GM19395 (cell line): ENCODE results near the gene USP6NL.
"Not testable (repeated sequence)": the region's sequence is repeated elsewhere in the genome, so short reads cannot be mapped to it uniquely, and the experiment has no call there.

Experiments
- ATAC-seq: cut with Tn5 transposase; IDR thresholded peaks from one replicate; pipeline ENCODE4 v1.9.1; 2021; ENCODE audit warnings: mild to moderate bottlenecking, moderate library complexity; ENCODE audit not compliant: unreplicated experiment

The USP6NL gene

DNA sequence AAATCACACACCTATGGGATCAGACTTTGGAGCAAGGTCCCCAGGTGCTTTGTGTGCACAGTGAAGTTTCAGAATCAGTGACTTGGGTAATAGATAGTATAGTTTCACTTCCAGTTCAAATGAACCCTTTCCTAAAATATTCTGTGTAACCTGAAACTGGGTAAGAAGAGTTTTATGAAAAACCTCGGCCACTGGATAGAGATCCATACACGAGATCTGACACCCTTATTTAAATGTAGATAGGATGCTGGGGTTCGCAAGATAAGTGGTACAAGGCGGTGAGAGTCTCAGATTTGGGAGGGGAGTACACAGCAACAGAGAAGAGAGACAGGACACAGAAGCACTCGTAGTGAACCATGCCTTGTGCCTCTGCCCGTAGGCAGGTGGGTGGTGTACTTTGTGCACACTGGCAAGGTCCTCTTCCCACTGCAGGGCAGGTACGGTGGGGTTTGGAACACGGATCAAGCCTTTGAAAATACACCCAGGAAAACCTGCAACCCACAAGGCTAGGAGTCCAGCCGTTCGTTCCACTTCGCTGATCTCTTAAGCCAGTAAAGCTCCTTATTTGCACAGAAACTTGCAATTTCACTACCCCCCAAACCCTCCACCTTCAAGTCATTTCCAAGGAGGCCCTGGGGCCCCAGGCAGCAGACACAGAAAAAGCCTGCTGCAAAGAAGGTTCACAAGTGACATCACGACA lies 162.8 kb downstream of the USP6NL start:
- peak; percentile 92 for ATAC-seq

DNA sequence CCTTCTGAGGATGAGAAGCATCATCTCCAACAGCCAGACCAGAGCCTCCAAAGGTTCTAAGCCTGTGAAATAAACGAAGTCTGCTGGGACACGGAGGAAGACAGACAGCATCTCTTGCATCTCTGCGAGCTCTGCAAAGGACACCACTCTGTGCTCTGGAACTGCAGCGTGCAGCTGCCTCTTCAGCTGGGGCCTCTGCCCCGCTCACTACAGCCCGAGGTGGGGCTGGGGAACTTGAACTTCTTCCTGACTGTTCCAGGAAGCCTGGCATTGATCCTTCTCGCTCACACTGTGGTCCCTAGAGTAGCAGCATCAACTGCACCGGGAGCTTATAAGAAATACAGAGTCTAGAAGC lies 163.3 kb downstream of the USP6NL start:
- ATAC-seq: peak; percentile 62

DNA sequence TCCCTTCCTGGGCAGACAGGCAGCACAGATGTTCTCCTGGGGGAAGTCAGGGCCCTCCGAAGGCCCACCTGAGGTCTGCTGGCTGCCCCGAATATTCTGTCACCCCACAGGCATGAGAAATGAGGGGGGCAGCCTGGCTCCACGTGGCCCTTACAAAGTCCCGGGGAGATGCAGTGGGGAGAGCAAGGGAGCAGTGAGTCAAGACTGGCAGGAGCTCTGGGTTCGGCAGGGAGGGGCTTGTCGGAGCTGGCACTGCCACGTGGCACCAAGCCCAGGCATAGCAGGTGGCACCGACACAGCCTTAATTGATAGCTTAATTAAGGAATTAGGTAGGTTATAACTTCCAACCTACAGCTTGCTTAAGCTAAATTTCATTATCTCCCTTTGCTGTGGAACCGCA lies 163.9 kb downstream of the USP6NL start:
- no peak for ATAC-seq

DNA sequence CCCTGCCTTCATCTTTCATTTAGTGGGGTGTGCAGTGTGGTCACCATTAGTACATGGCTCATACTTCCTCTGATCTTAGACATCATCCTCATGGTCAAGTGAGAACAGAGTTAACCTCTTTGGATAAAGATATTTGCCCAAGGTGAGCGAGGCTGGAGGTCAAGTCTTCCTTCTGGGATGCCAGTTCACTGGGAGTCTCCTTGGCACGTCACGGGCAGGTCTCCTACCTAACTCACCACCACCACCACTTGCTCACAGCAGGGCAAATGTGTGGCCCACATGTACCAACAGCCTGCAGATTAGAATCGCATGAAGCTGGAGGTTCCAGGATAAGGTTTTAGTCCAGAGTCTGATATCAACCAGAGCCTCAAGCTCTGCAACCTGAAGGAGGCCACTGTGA lies 164.6 kb downstream of the USP6NL start:
- no peak for ATAC-seq

DNA sequence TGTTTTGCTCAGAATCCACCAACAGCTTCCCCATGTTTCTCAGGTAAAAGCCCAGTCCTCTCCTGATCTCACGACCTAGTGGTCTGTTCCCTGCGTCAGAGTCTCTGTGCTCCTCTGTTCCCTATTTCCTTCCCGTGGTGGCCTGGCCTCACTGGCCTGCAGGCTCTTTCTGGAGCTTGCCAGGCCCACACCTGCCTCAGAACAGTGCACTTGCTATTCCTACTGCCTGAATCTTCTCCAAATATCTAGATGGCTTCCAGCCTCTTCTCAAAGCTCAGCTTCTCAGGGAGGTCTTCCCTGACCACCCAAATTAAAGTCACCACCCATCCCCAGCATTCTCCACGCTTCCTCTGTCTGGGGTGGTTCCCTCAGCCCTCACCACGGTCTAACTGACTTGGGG lies 165.3 kb downstream of the USP6NL start:
- no peak for ATAC-seq

DNA sequence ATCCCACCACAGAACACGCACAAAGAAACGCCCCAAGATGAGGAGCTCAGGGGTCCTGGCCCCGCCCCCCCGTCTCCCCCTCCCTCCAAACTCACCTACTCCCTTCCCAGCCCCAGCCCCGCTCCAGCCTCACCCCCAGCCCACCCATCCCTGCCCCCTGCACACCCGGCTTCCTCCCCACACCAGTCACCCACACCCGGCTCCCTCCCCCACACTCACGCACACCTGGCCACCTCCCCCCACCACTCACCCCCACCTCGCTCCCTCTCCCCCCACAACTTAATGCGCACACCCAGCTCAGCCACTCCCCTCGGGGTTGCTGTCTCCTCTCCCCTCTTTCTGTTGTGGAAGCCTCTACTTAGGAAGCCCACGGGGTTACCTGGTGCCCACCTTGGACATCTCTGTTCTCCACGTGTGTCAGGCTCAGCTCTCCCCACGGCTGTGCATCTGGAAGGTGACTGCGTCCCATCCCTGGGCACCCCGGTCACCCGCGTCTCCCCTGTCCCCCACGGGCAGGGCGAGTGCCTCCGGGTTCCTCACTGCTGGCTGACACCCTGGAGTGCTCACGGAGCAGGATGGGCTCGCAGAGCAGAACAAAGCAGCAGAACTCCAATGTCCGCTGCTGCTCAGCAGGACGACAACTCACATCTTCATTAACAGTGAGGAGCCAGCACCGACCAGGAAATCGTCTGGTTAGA lies 166.8 kb downstream of the USP6NL start:
- ATAC-seq: no peak

DNA sequence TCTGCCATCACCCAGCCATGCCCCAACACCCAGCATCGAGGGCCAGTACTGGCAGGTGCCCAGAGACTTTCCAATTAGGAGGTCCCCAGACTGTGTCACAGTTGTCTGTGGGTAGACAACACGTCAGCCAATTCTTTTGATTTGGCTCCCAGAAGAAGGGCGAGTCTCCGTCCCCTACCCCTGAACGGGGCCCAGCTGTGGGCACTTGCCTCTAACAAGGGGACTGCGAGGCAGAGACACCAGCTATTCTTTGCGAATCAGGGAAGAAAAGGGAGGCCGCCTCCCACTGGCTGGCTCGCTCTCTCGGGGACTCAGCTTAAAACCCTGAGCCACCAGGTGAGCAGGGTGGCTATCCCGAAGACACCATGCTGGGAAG lies 167.3 kb downstream of the USP6NL start:
- ATAC-seq: no peak

DNA sequence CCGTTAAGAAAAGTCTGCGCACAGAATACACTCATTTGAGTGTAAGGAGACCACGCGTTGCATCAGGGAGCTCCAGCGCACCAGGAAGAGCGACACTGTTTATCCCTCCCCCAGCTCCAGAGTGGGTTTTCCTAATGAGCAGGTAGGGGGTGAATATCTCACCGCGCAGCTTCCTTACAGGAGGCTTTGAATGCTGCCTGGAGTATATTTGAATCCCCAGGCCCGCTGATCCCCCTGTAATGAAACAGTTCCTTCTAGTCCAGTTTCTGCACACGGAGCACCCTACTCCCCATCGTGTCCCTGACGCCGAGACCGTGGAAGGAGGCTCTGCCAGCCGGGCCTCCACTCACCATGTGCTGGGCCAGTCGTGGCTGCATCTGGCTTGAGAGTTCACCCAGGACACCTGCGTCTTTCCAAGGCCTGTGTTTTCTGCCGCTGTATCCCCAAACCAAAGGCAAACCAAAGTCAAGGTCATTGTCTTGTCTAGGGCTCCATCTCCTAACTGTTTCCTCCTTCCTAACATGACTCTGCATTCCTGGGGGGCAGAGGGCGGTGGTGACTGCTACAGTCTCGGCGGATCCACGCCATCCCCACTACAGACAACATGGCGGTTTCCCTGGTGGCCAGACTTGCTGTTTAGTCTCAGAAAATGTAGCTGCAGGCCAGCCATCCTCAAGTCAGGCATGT lies 167.8 kb downstream of the USP6NL start:
- ATAC-seq: no peak

DNA sequence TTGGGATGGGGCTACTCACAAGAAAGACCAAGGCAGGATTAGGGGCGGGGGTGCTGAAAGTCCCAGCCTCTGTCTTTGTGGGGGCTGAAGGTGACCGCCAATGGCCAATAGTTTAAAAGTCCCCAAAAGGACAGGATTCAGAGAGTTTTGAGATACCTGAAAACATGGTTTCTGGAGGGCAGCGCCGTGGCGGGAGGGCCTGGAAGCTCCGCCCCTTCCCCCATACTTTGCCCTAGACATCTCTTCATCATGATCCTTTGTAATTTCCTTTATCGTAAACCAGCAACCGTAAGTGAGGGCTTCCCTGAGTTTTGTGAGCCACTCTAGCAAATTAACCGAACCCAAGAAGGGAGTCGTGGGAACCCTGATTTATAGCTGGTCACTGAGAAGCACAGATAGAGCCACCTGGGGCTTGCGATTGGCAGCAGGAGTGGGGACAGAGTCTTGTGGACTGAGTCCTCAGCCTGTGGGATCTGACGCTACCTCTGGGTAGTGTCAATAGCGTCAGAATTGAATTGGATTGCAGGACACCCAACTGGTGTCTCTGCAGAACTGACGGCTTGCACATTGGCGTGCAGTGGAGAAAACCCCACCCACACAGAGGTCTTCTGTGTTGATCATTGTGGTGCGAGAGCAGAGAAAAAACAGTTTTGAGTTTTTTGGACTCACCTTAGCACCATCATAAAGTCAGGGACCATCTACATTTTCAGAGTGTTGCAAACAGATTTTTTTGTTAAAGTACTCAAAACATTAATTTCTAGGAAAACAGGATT lies 169.3 kb downstream of the USP6NL start:
- ATAC-seq: no peak

DNA sequence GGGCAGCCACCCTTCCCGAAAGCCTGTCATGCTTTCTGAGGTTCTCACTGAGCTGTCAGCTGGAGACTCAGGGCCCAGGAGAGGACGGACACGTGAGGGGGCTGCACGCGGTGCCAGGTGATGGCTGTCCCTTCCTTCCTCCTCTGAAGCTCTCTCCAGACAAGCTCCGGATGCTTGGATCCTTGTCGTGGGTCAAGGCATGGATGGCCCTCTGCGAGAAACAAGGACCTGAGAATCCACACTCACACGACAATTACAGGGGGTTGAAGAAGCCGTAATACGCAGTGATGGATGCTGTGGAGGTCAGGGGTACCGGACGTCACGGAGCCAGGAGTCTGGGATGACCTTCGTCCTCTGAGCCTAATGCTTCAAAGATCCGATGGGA lies 170.3 kb downstream of the USP6NL start:
- ATAC-seq: no peak

DNA sequence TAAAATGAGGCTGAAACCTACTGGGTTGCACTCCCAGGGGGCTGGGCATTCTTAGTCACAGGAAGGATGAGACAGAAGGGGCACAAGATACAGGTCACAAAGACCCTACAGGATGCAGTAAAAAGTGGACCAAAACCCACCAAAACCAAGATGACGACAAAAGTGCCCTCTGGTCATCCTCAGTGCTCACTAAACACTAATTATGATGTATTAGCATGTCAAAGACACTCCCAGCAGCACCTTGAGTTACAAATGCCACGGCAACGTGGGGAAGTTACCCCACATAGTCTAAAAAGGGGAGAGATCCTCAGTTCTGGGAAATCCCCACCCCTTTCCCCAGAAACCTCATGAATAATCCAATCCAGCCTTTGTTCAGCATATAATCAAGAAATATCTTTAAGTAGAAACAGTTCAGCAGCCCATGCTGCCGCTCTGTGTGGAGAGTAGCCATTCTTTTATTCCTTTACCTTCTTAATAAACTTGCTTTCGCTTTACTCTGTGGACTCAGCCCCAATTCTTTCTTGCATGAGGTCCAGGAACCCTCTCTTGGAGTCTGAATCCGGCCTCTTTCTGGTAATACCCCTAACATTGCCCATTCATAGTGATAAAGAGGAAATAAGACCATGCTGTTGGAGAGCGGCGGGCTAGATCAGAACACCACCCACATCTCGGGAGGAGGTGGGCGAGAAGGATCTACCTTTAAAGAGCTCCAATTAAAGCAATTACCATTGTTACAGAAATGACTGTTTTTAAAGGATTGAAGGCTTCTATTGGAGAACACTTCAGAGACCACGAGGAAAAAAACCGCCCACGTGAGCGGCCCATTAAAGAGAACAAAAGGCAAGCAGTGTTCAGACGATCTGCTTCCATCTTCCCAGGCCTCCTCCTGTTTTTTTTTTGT lies 170.9 kb downstream of the USP6NL start:
- peak; percentile 58 for ATAC-seq

DNA sequence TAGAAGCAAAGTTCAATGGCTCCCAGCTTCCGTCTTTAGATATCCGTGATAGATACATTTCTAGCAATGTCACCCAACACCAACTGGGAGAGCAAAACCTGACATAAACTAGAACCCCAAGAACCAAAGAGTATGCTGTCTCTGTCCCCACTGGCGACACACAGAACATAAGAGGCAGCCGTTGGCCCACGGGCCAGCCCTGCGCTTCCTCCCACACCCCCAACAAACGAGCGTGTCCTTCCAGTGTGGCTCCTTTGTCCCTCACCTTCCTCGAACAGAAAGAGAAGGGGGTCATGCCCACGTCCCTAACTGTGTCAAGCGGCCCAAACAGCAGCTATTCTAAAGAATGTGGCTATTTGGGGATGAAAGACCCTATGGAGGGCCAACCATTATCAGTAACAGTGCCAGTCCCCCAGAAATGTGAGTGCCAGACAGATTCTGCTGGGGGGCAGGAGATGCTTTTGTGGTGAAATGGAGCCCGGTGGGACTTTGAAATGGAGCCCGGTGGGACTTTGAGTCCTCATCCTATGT lies 171.9 kb downstream of the USP6NL start:
- no peak for ATAC-seq

DNA sequence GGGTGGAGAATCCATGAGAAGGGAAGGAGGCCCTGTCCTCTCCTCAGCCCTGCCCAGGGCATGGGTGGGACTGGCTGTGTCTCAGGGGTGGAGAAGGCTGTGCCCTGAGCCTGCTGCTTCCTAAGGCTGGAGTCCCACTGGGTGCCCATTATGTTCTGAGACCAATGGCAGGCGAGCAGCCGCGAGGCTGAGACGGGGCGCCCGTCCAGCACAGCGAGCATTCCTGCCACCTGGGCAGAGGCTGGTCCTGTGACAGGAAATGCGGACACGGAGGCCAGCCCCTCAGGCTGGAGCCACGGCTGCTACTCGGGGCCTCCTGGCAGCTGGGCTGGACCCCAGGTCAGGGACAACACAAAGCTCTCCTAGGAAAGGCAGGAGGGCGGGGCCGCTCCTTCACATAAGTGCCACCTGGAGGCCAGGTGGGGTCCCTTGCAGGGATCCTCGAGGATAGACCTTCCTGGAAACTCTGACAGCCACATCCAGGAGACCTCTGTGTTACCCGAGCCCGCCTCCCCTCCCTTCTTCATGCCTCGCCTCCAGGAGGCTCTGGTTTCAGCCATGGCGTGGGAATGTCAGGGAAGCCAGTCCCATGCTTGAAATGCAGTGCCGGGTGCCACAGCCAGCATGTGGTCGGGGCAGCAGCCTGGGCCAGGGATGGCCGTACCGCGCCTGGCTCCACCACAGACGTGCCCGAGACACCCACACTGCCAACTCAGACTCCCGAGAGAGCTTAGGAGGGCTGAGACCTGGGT lies 173.9 kb downstream of the USP6NL start:
- ATAC-seq: no peak

DNA sequence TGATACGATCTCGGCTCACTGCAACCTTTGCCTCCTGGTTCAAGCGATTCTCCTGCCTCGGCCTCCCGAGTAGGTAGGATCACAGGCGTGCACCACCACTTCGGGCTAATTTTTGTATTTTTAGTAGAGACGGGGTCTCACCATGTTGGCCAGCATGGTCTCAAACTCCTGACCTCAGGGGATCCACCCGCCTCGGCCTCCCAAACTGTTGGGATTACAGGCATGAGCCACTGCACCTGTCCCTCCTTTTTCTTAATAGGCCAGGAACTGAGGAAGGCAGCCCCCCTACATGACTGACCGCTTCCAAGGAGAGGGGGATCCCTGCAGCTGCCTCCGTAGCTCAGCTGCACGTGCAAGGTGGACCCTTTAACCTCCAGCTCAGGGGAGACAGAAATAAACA lies 175.0 kb downstream of the USP6NL start:
- not testable (repeated sequence) for ATAC-seq

DNA sequence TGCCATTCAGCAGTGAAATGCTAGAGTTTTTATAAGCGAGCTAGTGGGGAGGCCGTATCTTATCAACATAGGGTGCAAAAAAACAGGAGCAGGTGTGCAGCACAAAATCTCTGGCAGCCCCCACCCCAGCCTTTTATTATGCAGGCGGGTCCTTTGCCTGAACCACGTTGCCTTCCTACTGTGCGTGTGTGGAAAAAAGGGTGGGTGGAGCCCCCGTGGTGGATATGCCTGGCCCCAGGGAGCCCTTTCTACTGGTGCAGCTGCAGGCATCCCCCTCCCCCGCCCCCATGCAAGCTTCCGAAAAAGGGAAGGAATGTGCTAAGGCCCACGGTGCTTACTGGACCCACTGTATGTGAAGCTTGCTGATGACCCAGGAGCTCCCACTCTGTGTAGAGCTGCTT lies 175.9 kb downstream of the USP6NL start:
- ATAC-seq: no peak

DNA sequence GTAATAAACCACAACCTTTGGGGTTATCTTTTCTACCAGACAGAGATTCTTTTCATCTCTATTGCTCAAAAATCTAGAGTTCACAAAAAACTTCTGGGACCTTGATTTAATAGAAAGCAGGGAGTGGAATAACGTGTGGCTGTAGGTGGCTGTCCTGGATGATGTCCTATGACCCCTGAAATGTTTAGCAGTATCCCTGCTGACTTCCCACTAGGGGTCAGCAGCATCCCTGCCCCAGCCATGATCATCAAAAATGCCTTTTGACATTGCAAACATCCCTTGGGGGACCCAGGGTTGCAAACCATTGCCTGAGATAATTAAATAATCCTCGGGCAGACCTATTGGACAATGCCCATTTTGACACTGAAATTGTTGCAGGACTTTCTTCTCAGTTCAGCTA lies 177.1 kb downstream of the USP6NL start:
- no peak for ATAC-seq

DNA sequence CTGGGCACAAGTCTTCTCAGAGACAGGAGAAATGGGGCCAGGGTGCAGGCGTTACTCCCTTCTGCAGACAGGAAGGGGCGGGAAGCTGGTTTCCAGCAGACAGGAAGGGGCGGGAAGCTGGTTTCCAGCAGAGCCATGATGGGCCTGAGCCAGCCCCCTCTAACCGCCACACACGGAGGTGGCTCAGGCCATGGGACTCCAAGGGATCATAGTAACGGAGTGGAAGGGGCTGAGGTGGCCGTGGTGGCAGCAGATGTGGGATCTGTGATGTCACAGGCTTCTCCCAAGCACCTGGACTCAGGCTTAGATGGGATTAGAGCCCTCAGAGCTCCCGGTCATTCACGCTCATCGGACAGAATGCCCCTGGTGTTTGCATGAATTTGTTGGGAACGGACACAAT lies 177.8 kb downstream of the USP6NL start:
- no peak for ATAC-seq

DNA sequence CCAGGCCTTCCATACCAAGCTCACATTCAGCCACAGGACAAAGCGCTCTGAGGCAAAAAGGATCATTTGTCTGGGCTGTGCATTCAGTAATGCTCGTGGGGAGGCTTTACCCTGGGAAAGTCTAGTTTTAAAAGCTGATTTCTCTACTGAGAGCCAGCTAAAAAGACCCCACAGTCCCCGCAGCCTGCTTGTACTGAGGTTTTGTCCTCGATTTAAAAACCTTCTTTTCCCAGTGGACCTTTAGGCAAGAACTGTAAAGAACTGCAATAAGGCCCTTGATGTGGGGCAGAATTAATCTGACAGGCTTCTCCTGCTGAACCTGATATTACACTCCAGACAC lies 180.3 kb downstream of the USP6NL start:
- ATAC-seq: no peak

DNA sequence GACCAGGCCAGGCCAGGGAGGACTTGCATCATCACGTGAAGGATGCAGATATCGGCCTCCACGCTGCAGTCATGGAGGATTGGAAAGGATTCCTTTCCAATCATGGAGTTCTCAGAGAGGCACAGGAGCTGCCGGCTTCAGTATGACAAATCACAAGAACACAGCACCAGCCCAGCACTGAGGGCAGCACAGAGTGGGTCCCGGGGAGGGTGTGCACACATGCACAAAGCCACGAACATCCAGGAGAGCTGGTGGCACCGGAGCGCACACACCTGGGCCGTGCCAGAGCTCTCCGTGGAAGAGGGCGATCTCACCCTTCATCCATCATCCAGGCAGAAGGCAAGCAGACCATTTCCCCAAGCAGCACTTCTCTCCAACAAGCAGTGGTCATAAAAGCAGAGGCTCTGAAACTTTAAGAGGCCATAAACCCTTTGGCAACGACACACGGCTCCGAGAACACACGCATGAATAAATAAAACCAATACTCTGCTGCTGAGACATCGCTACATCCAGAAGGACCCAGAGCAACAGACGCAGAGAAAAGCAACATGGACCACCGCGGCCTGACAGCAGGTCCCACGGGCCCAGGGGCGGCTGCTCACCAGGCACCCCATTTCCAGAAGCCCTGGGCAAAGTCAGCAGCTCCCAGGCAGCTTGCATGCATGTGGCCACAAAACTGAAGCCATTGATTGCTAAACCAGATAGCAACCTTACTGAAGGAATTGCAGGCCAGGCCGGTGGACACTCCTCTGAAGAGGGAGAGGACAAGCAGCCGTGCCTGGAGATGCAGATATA lies 180.8 kb downstream of the USP6NL start:
- no peak for ATAC-seq
